Osteoblast (primary cell): ENCODE measurements around the gene TAP1. TPM values are rescaled to one million over a fixed set of nuclear protein-coding genes. Genes with fewer than 3 reads are reported as not detected.

Source experiments
- DNase-seq: peaks from one replicate; pipeline ENCODE4 v3.0.0; 2011; ENCODE audit warnings: low spot score, mixed read lengths; ENCODE audit not compliant: insufficient read length; ENCODE audit errors: missing footprints
- H2AFZ ChIP-seq: 2 replicates; pipeline ENCODE4 v1.6.0; 2011; ENCODE audit warnings: mild to moderate bottlenecking, low read length
- H3K27ac ChIP-seq: 2 replicates; pipeline ENCODE4 v1.5.1; 2011; ENCODE audit warnings: mild to moderate bottlenecking, low read depth, low read length, moderate library complexity
- H3K27me3 ChIP-seq: 2 replicates; pipeline ENCODE4 v1.6.0; 2012; ENCODE audit warnings: mild to moderate bottlenecking, control low read depth, inconsistent platforms, low read length, moderate library complexity; ENCODE audit not compliant: insufficient read depth
- H3K36me3 ChIP-seq: 2 replicates; pipeline ENCODE4 v1.5.1; 2011; ENCODE audit warnings: mild to moderate bottlenecking, low read length, control low read depth, moderate library complexity; ENCODE audit not compliant: insufficient read depth
- H3K4me1 ChIP-seq: 2 replicates; pipeline ENCODE4 v1.5.1; 2011; ENCODE audit warnings: mild to moderate bottlenecking, low read length, control low read depth, moderate library complexity; ENCODE audit not compliant: insufficient read depth
- H3K4me2 ChIP-seq: 2 replicates; pipeline ENCODE4 v1.6.0; 2011; ENCODE audit warnings: mild to moderate bottlenecking, low read length; ENCODE audit not compliant: insufficient read depth
- H3K4me3 ChIP-seq: fragments of 200-600 bp; sonication (generic); 3 replicates; pipeline ENCODE4 v1.5.1; 2012; ENCODE audit warnings: mild to moderate bottlenecking, low read length, inconsistent platforms; ENCODE audit not compliant: insufficient read depth
- H3K79me2 ChIP-seq: 2 replicates; pipeline ENCODE4 v1.6.0; 2012; ENCODE audit warnings: mild to moderate bottlenecking, low read length, control low read depth, inconsistent platforms; ENCODE audit not compliant: insufficient read depth
- H3K9me3 ChIP-seq: 2 replicates; pipeline ENCODE4 v1.5.1; 2011; ENCODE audit warnings: low read depth, low read length, control low read depth
- H4K20me1 ChIP-seq: 2 replicates; pipeline ENCODE4 v1.6.0; 2012; ENCODE audit warnings: mild to moderate bottlenecking, low read length, control low read depth; ENCODE audit not compliant: insufficient read depth
- CTCF ChIP-seq: IDR thresholded peaks from 2 replicates; pipeline ENCODE4 v1.5.1; 2011; ENCODE audit warnings: mild to moderate bottlenecking, low read depth, low read length, moderate library complexity; ENCODE audit errors: extremely low read depth
- total RNA-seq: library from RNA; depleted of rRNA; stranded (reverse); fragments of >200 nt; gene quantifications from 2 replicates; pipeline ENCODE4 v1.2.3, GENCODE V29; 2012

The TAP1 gene
- total RNA-seq, 1 donor, result 42.3 TPM

- no peak overlapping the region for H3K27ac ChIP-seq
- H3K9me3 ChIP-seq, result no peaks in the 10 kb centered on the region
- H3K79me2 ChIP-seq, result no peaks in the 10 kb centered on the region
- no peak overlapping the region for H2AFZ ChIP-seq
- H3K4me3 ChIP-seq, result no peak overlapping the region
- no peaks in the 10 kb centered on the region for H3K27me3 ChIP-seq
- H4K20me1 ChIP-seq, result no peaks in the 10 kb centered on the region
- peaks cover 5% of the 10 kb centered on the region for H3K4me1 ChIP-seq
- peak; percentile 55 for DNase-seq
- H3K4me2 ChIP-seq, result no peak overlapping the region
- peaks cover 27% of the 10 kb centered on the region for H3K36me3 ChIP-seq
- TF ChIP-seq CTCF, result no peak
Observed at GRCh38 chr6:32830017-32830416, 23.5 kb downstream of the TAP1 start.

GRCh38 chr6:32829495-32829894 lies 24.0 kb downstream of the TAP1 start:
- H4K20me1 ChIP-seq, result no peaks in the 10 kb centered on the region
- H3K9me3 ChIP-seq, result no peaks in the 10 kb centered on the region
- DNase-seq, result no peak
- H3K4me2 ChIP-seq, result no peak overlapping the region
- no peaks in the 10 kb centered on the region for H3K27me3 ChIP-seq
- no peak overlapping the region for H3K4me3 ChIP-seq
- no peaks in the 10 kb centered on the region for H3K79me2 ChIP-seq
- no peak for TF ChIP-seq CTCF
- H2AFZ ChIP-seq, result no peak overlapping the region
- peaks cover 21% of the 10 kb centered on the region for H3K36me3 ChIP-seq
- H3K4me1 ChIP-seq, result peaks cover 5% of the 10 kb centered on the region
- no peak overlapping the region for H3K27ac ChIP-seq

- Histone ChIP-seq H3K79me2 (no peaks in the 10 kb centered on the region), H3K36me3 (peaks cover 15% of the 10 kb centered on the region), H3K4me3 (no peak overlapping the region), H4K20me1 (no peaks in the 10 kb centered on the region), H3K27me3 (no peaks in the 10 kb centered on the region), H3K4me2 (no peak overlapping the region), H3K4me1 (peaks cover 5% of the 10 kb centered on the region), H3K27ac (no peak overlapping the region), H2AFZ (no peak overlapping the region), H3K9me3 (no peaks in the 10 kb centered on the region)
- DNase-seq, result no peak
- TF ChIP-seq CTCF, result no peak
Observed at GRCh38 chr6:32827025-32827424, 26.5 kb downstream of the TAP1 start.

GRCh38 chr6:32825966-32826365 lies 27.5 kb downstream of the TAP1 start:
- peaks cover 5% of the 10 kb centered on the region for H3K4me1 ChIP-seq
- H3K4me2 ChIP-seq, result peak overlapping the region; percentile 37
- H3K9me3 ChIP-seq, result no peaks in the 10 kb centered on the region
- no peaks in the 10 kb centered on the region for H3K79me2 ChIP-seq
- H3K4me3 ChIP-seq, result no peak overlapping the region
- H4K20me1 ChIP-seq, result no peaks in the 10 kb centered on the region
- H3K27ac ChIP-seq, result no peak overlapping the region
- peak overlapping the region; percentile 8 for H2AFZ ChIP-seq
- peaks cover 11% of the 10 kb centered on the region for H3K36me3 ChIP-seq
- H3K27me3 ChIP-seq, result no peaks in the 10 kb centered on the region
- peak; percentile 51 for TF ChIP-seq CTCF
- no peak for DNase-seq
